C4-2B (cell line): ENCODE measurements around the gene CHCHD1.

ENCODE experiments used
- H3K27ac ChIP-seq: fragments of 450-650 bp; 2 replicates; pipeline ENCODE4 v1.5.1; 2017
- CTCF ChIP-seq: fragments of 450-650 bp; conservative IDR thresholded peaks from 2 replicates; pipeline ENCODE4 v1.5.1; 2017; ENCODE audit warnings: mild to moderate bottlenecking
- ZFX ChIP-seq: fragments of 450-650 bp; IDR thresholded peaks from 2 replicates; pipeline ENCODE4 v1.6.1; 2017

CHCHD1 gene

GRCh38 chr10:73810735-73811465, 29.1 kb downstream of the CHCHD1 start:
- peak overlapping the region; percentile 83 for H3K27ac ChIP-seq
- no peak for TF ChIP-seq CTCF
- TF ChIP-seq ZFX, result no peak

GRCh38 chr10:73812657-73813056, 30.8 kb downstream of the CHCHD1 start:
- H3K27ac ChIP-seq, result no peak overlapping the region
- TF ChIP-seq CTCF (no peak), ZFX (no peak)

GRCh38 chr10:73813333-73813732, 31.5 kb downstream of the CHCHD1 start:
- no peak overlapping the region for H3K27ac ChIP-seq
- TF ChIP-seq ZFX (no peak), CTCF (no peak)

DNA sequence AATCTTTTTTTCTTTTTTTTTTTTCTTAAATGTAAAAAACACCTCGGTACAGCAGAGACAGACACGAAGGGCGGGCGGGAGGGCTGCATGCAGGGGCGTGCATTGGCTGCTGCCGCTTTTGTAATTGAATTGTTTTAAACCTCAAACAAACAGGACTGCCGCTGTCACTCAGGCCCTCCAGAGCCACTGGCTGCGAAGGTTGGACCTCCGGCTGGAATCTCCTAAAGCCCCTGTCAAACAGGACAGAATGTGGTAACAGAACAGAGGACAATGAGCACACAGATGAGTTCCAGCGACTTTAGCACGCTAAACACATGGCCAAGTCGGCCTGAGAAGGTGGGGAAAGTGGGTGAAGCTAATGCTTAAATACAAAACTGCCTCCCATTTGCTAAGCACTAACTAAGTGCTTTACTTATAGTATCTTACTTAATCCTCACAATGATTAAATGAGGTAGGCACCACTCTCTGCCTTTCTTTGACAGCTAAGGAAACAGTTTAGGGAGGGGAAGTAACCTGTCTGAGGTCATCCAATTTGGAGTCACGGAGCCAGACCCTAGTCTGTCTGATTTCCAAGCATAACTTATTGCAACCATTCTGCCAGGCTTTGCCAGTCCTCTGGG, 32.5 kb downstream of the CHCHD1 start:
- no peak overlapping the region for H3K27ac ChIP-seq
- TF ChIP-seq ZFX (no peak), CTCF (no peak)

DNA sequence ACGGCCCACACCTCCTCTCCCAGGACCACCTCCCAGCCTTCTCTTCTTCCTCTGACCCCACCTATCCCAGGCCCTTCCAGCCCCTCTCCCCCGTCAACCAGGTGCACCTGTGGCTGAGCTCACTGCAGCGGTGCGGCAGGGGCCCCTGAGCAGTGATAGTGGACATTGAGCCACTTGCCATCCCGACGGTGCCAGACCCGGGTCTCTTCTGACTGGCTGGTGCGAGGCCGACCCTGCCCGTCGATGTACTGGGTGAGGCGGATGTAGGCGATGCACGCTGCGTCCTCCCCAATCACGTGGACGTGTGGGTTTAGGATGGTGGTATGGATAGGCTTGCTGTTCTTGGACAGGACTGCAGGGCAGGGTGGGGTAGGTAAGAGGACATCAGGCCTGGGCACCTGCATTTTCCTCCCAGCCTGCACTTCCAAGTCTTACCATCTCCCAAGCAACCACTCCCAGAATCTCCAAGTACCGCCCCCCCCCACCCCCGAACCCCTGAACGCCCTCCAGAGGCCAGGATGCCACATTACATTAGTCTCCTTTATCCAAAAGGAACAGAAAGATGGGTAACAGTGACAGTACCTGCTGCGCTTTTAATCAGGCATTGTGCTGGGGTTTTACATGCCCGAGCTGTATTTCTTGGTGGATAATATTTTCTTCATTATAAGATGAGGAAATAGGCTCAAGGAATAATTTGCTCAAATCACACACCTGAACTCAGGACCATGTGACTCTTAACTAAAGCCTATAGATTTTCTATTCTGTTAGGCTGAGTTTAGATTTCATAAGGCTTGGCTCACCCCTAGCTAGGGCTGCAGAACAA, 33.3 kb downstream of the CHCHD1 start:
- TF ChIP-seq CTCF, result peak; percentile 60
- no peak for TF ChIP-seq ZFX
- no peak overlapping the region for H3K27ac ChIP-seq

- no peak for TF ChIP-seq CTCF
- no peak for TF ChIP-seq ZFX
- no peak overlapping the region for H3K27ac ChIP-seq
These were observed 33.8 kb downstream of the CHCHD1 start for GRCh38 chr10:73815719-73816030.
